Activated CD8-positive, alpha-beta T cell treated with anti-CD3 and anti-CD28 coated beads for 36 hours (primary cell): ENCODE measurements around the gene SYNPO. TPM values are rescaled to one million over a fixed set of nuclear protein-coding genes. Genes with fewer than 3 reads are reported as not detected.

Experiments
- ATAC-seq: fragments of 200-7000 bp; cut with Tn5 transposase; one replicate; pipeline ENCODE4 v1.10.0; 2021; ENCODE audit warnings: mild to moderate bottlenecking, moderate library complexity
- CTCF ChIA-PET: fragments of 350-600 bp; sonication (Branson Sonifier 250); formaldehyde crosslinking; loops from one replicate; lab custom pipeline; 2021; ENCODE audit warnings: antibody characterized with exemption; lab: Charles Lee
- POLR2A ChIA-PET: fragments of 350-600 bp; sonication (Branson Sonifier 250); formaldehyde crosslinking; loops from one replicate; lab custom pipeline; 2021; ENCODE audit warnings: antibody characterized with exemption; lab: Charles Lee
- DNase-seq: peaks from one replicate; pipeline ENCODE4 v3.0.0-alpha.2; 2020
- H3K27ac Mint-ChIP-seq: one replicate; pipeline ENCODE4 v1.8.0; 2021; ENCODE audit warnings: mild to moderate bottlenecking, mixed read lengths
- H3K27me3 Mint-ChIP-seq: one replicate; pipeline ENCODE4 v1.8.0; 2021; ENCODE audit warnings: mixed read lengths
- H3K36me3 Mint-ChIP-seq: one replicate; pipeline ENCODE4 v1.8.0; 2021; ENCODE audit warnings: low read depth, mixed read lengths
- H3K4me1 Mint-ChIP-seq: one replicate; pipeline ENCODE4 v1.8.0; 2021; ENCODE audit warnings: low read depth, mixed read lengths
- H3K4me3 Mint-ChIP-seq: one replicate; pipeline ENCODE4 v1.8.0; 2021; ENCODE audit warnings: mild to moderate bottlenecking, moderate library complexity, mixed read lengths
- H3K9me3 Mint-ChIP-seq: one replicate; pipeline ENCODE4 v1.8.0; 2021; ENCODE audit warnings: mixed read lengths
- CTCF ChIP-seq: fragments of 200-600 bp; IDR thresholded peaks from one replicate; pipeline ENCODE4 v1.8.0; 2022; ENCODE audit warnings: antibody characterized with exemption, mild to moderate bottlenecking
- intact Hi-C: fragments of 100-400 bp; cut with micrococcal nuclease; formaldehyde crosslinking; loops from one replicate; pipeline ENCODE4 v1.10.0; 2022
- total RNA-seq, 2 experiments: library from RNA; stranded (reverse); gene quantifications; one replicate each; pipeline ENCODE4 v1.2.3, GENCODE V29; 2021

Gene SYNPO
- total RNA-seq = under 1 TPM; 0.18 to 0.22 TPM

GRCh38 chr5:150640311-150641005 is at the start of gene SYNPO:
Gene SYNPO, plus strand, starts transcription at chr5:150640660. Its CDS starts 7,616 bp downstream, at chr5:150648276.
- Mint-ChIP-seq H3K27me3 (peaks cover 13% of the 10 kb centered on the region), H3K36me3 (no peaks in the 10 kb centered on the region), H3K4me1 (no peaks in the 10 kb centered on the region), H3K9me3 (no peaks in the 10 kb centered on the region), H3K4me3 (no peak within 1 kb of the TSS), H3K27ac (no peak within 1 kb of the TSS)
- ChIA-PET CTCF (no interaction called here), POLR2A (no interaction called here)
- ATAC-seq = no peak
- intact Hi-C loops = no loop called here
- DNase-seq = no peak
- TF ChIP-seq CTCF = no peak

GRCh38 chr5:150590979-150591695 is 49.3 kb upstream of the SYNPO start:
- Mint-ChIP-seq H3K4me1 (no peaks in the 10 kb centered on the region), H3K27me3 (no peaks in the 10 kb centered on the region), H3K4me3 (no peak overlapping the region), H3K9me3 (no peaks in the 10 kb centered on the region), H3K27ac (no peak overlapping the region), H3K36me3 (no peaks in the 10 kb centered on the region)
- ChIA-PET POLR2A (no interaction called here), CTCF (interaction anchor here (1.1 kb wide), 1 partner anchor 30 kb away, joined by 3 read pairs; no protein-coding TSS in a partner anchor)
- intact Hi-C loops = no loop called here
- ATAC-seq = no peak
- DNase-seq = no peak
- no peak for TF ChIP-seq CTCF

- ChIA-PET CTCF (no interaction called here), POLR2A (no interaction called here)
- Mint-ChIP-seq H3K27ac (no peak overlapping the region), H3K4me3 (no peak overlapping the region), H3K9me3 (no peaks in the 10 kb centered on the region), H3K4me1 (no peaks in the 10 kb centered on the region), H3K27me3 (no peaks in the 10 kb centered on the region), H3K36me3 (no peaks in the 10 kb centered on the region)
- ATAC-seq = no peak
- no peak for TF ChIP-seq CTCF
- intact Hi-C loops = no loop called here
- no peak for DNase-seq
Observed at GRCh38 chr5:150593593-150593992, 46.9 kb upstream of the SYNPO start.

- ATAC-seq = no peak
- ChIA-PET CTCF (no interaction called here), POLR2A (no interaction called here)
- Mint-ChIP-seq H3K36me3 (no peaks in the 10 kb centered on the region), H3K4me1 (no peaks in the 10 kb centered on the region), H3K27ac (no peak overlapping the region), H3K27me3 (no peaks in the 10 kb centered on the region), H3K4me3 (no peak overlapping the region), H3K9me3 (no peaks in the 10 kb centered on the region)
- TF ChIP-seq CTCF = no peak
- intact Hi-C loops = no loop called here
- DNase-seq = no peak
Observed at GRCh38 chr5:150593996-150594395, 46.5 kb upstream of the SYNPO start.

GRCh38 chr5:150595466-150596031 is 44.9 kb upstream of the SYNPO start:
- Mint-ChIP-seq H3K27ac (no peak overlapping the region), H3K36me3 (no peaks in the 10 kb centered on the region), H3K27me3 (no peaks in the 10 kb centered on the region), H3K4me1 (no peaks in the 10 kb centered on the region), H3K4me3 (no peak overlapping the region), H3K9me3 (no peaks in the 10 kb centered on the region)
- ChIA-PET CTCF (no interaction called here), POLR2A (no interaction called here)
- ATAC-seq = no peak
- no peak for TF ChIP-seq CTCF
- no peak for DNase-seq
- intact Hi-C loops = no loop called here
